HEK293 (cell line): ENCODE data around the gene DNHD1.

Experiments
- CTCF ChIA-PET: fragments of 350-600 bp; formaldehyde crosslinking; extraction: SDS; loops from one replicate; lab custom pipeline; 2021; ENCODE audit warnings: antibody characterized with exemption; lab: Yijun Ruan, JAX
- POLR2A ChIA-PET: fragments of 300-600 bp; formaldehyde crosslinking; extraction: SDS; loops from one replicate; lab custom pipeline; 2020; ENCODE audit warnings: antibody characterized with exemption, inconsistent platforms; lab: Yijun Ruan, JAX
- H3K27ac ChIP-seq: fragments of 200-500 bp; sonication (Bioruptor generic); 2 replicates; pipeline ENCODE4 v1.5.1; 2014; ENCODE audit warnings: low read depth, low read length, control low read depth, inconsistent platforms; ENCODE audit errors: extremely low read depth
- H3K36me3 ChIP-seq, 2 experiments: fragments of 200-500 bp in 1 of 2; sonication (Bioruptor generic) in 1 of 2; 1 replicate in 1 of 2; 2 replicates in 1 of 2; pipeline ENCODE4 v1.5.1; 2014 to 2017; ENCODE audit warnings: inconsistent platforms in 2 of 2, low read length in 2 of 2; ENCODE audit not compliant: control insufficient read depth in 2 of 2, insufficient read depth in 1 of 2
- H3K4me1 ChIP-seq: fragments of 200-500 bp; sonication (Bioruptor generic); 2 replicates; pipeline ENCODE4 v1.5.1; 2014; ENCODE audit warnings: mild to moderate bottlenecking, low read length, inconsistent platforms; ENCODE audit not compliant: control insufficient read depth, insufficient read depth
- H3K4me3 ChIP-seq: 2 replicates; pipeline ENCODE4 v1.5.1; 2011; ENCODE audit warnings: low read depth, mild to moderate bottlenecking, control low read depth, low read length, moderate library complexity
- H3K9me3 ChIP-seq: fragments of 200-500 bp; sonication (Bioruptor generic); 2 replicates; pipeline ENCODE4 v1.5.1; 2014; ENCODE audit warnings: low read depth, low read length, inconsistent platforms; ENCODE audit not compliant: control insufficient read depth, insufficient read depth
- PRDM2 ChIP-seq: fragments of 450-650 bp; formaldehyde crosslinking; IDR thresholded peaks from 2 replicates; pipeline ENCODE4 v1.5.1; 2016; ENCODE audit warnings: missing biosample characterization, missing genetic modification characterization, borderline replicate concordance
- YY1 ChIP-seq: fragments of 450-650 bp; formaldehyde crosslinking; IDR thresholded peaks from 2 replicates; pipeline ENCODE4 v1.5.1; 2018; ENCODE audit warnings: missing biosample characterization, missing genetic modification characterization
- ZBTB48 ChIP-seq: fragments of 450-650 bp; formaldehyde crosslinking; IDR thresholded peaks from 2 replicates; pipeline ENCODE4 v1.5.1; 2016; ENCODE audit warnings: missing biosample characterization, missing genetic modification characterization
- ZNF140 ChIP-seq: fragments of 450-650 bp; formaldehyde crosslinking; IDR thresholded peaks from 2 replicates; pipeline ENCODE4 v1.5.1; 2016; ENCODE audit warnings: missing biosample characterization, missing genetic modification characterization
- ZNF174 ChIP-seq: fragments of 450-650 bp; formaldehyde crosslinking; IDR thresholded peaks from 2 replicates; pipeline ENCODE4 v1.5.0; 2017; ENCODE audit warnings: missing biosample characterization, mild to moderate bottlenecking, missing genetic modification characterization
- ZNF18 ChIP-seq: fragments of 450-650 bp; formaldehyde crosslinking; IDR thresholded peaks from 2 replicates; pipeline ENCODE4 v1.5.1; 2016; ENCODE audit warnings: missing biosample characterization, missing genetic modification characterization
- ZNF184 ChIP-seq: fragments of 450-650 bp; IDR thresholded peaks from 2 replicates; pipeline ENCODE4 v1.5.1; 2018; ENCODE audit warnings: missing biosample characterization, mild to moderate bottlenecking, missing genetic modification characterization
- ZNF23 ChIP-seq: fragments of 450-650 bp; formaldehyde crosslinking; IDR thresholded peaks from 2 replicates; pipeline ENCODE4 v1.5.1; 2016; ENCODE audit warnings: missing biosample characterization, missing genetic modification characterization, borderline replicate concordance
- ZNF416 ChIP-seq: fragments of 450-650 bp; formaldehyde crosslinking; IDR thresholded peaks from 2 replicates; pipeline ENCODE4 v1.5.1; 2016; ENCODE audit warnings: missing biosample characterization, missing genetic modification characterization
- ZNF426 ChIP-seq: fragments of 450-650 bp; formaldehyde crosslinking; IDR thresholded peaks from 2 replicates; pipeline ENCODE4 v1.5.1; 2017; ENCODE audit warnings: missing biosample characterization, missing genetic modification characterization, mild to moderate bottlenecking, inconsistent platforms, moderate library complexity
- ZNF449 ChIP-seq: fragments of 450-650 bp; formaldehyde crosslinking; IDR thresholded peaks from 2 replicates; pipeline ENCODE4 v1.5.1; 2017; ENCODE audit warnings: missing biosample characterization, mild to moderate bottlenecking, missing genetic modification characterization, moderate library complexity
- ZNF544 ChIP-seq: fragments of 450-650 bp; formaldehyde crosslinking; IDR thresholded peaks from 2 replicates; pipeline ENCODE4 v1.5.0; 2017; ENCODE audit warnings: missing biosample characterization, missing genetic modification characterization
- ZNF555 ChIP-seq: fragments of 450-650 bp; formaldehyde crosslinking; conservative IDR thresholded peaks from 2 replicates; pipeline ENCODE4 v1.5.1; 2017; ENCODE audit warnings: missing biosample characterization, mild to moderate bottlenecking, missing genetic modification characterization, inconsistent platforms
- ZNF585B ChIP-seq: fragments of 450-650 bp; formaldehyde crosslinking; IDR thresholded peaks from 2 replicates; pipeline ENCODE4 v1.5.1; 2016; ENCODE audit warnings: missing biosample characterization, missing genetic modification characterization
- ZNF623 ChIP-seq: fragments of 450-650 bp; formaldehyde crosslinking; IDR thresholded peaks from 2 replicates; pipeline ENCODE4 v1.5.1; 2016; ENCODE audit warnings: missing biosample characterization, missing genetic modification characterization
- ZNF639 ChIP-seq: fragments of 450-650 bp; formaldehyde crosslinking; IDR thresholded peaks from 2 replicates; pipeline ENCODE4 v1.5.1; 2016; ENCODE audit warnings: missing biosample characterization, missing genetic modification characterization
- ZNF654 ChIP-seq: fragments of 450-650 bp; formaldehyde crosslinking; IDR thresholded peaks from 2 replicates; pipeline ENCODE4 v1.5.1; 2016; ENCODE audit warnings: low read depth, missing biosample characterization, missing genetic modification characterization
- ZNF776 ChIP-seq: fragments of 450-650 bp; formaldehyde crosslinking; IDR thresholded peaks from 2 replicates; pipeline ENCODE4 v1.5.0; 2017; ENCODE audit warnings: missing biosample characterization, missing genetic modification characterization, borderline replicate concordance
- ZNF785 ChIP-seq: fragments of 450-650 bp; formaldehyde crosslinking; IDR thresholded peaks from 2 replicates; pipeline ENCODE4 v1.5.1; 2016; ENCODE audit warnings: missing biosample characterization, missing genetic modification characterization

DNHD1 gene

GRCh38 chr11:6571434-6572008, 74.4 kb downstream of the DNHD1 start:
- TF ChIP-seq ZNF174 (tag by site-specific recombination) (no peak), ZNF426 (no peak), ZNF785 (tag by site-specific recombination) (no peak), ZNF555 (tag by site-specific recombination) (no peak)
- ChIA-PET CTCF (no interaction called here), POLR2A (no interaction called here)
- Histone ChIP-seq H3K9me3 (no peaks in the 10 kb centered on the region), H3K4me3 (no peak overlapping the region), H3K4me1 (no peaks in the 10 kb centered on the region), H3K36me3 (peaks cover 0 to 3% of the 10 kb centered on the region in 2 experiments; a peak in 1 of 3 replicates), H3K27ac (no peak overlapping the region)

- Histone ChIP-seq H3K27ac (no peak overlapping the region), H3K4me1 (no peaks in the 10 kb centered on the region), H3K9me3 (no peaks in the 10 kb centered on the region), H3K36me3 (peaks cover 0 to 3% of the 10 kb centered on the region in 2 experiments; a peak in 1 of 3 replicates), H3K4me3 (no peak overlapping the region)
- CTCF ChIA-PET, result no interaction called here
- TF ChIP-seq ZBTB48 (tag by site-specific recombination) (no peak), ZNF623 (tag by site-specific recombination) (no peak), ZNF18 (tag by site-specific recombination) (no peak), ZNF416 (tag by site-specific recombination) (no peak), ZNF23 (tag by site-specific recombination) (no peak), ZNF776 (tag by site-specific recombination) (no peak), ZNF184 (tag by site-specific recombination) (no peak), ZNF639 (tag by site-specific recombination) (no peak)
- POLR2A ChIA-PET, result no interaction called here
These were observed 75.1 kb downstream of the DNHD1 start for GRCh38 chr11:6572215-6572614.

- ChIA-PET POLR2A (no interaction called here), CTCF (interaction anchor here (0.6 to 0.7 kb wide), 3 partner anchors 73 to 324 kb away, joined by 3 read pairs; no protein-coding TSS in a partner anchor)
- H3K9me3 ChIP-seq, result no peaks in the 10 kb centered on the region
- H3K4me3 ChIP-seq, result no peak overlapping the region
- H3K36me3 ChIP-seq, result peaks cover 0 to 3% of the 10 kb centered on the region in 2 experiments; a peak in 1 of 3 replicates
- no peak overlapping the region for H3K27ac ChIP-seq
- no peaks in the 10 kb centered on the region for H3K4me1 ChIP-seq
- no peak for TF ChIP-seq ZNF416 (tag by site-specific recombination)
- no peak for TF ChIP-seq ZNF544
- no peak for TF ChIP-seq ZNF140 (tag by site-specific recombination)
- TF ChIP-seq YY1 (tag by site-specific recombination), result no peak
- no peak for TF ChIP-seq PRDM2 (tag by site-specific recombination)
- no peak for TF ChIP-seq ZNF449 (tag by site-specific recombination)
- TF ChIP-seq ZNF585B (tag by site-specific recombination), result no peak
- no peak for TF ChIP-seq ZNF654 (tag by site-specific recombination)
These were observed 78.0 kb downstream of the DNHD1 start for GRCh38 chr11:6574816-6575715.
